ENCODE measurements around the gene SLCO4C1.

DNA sequence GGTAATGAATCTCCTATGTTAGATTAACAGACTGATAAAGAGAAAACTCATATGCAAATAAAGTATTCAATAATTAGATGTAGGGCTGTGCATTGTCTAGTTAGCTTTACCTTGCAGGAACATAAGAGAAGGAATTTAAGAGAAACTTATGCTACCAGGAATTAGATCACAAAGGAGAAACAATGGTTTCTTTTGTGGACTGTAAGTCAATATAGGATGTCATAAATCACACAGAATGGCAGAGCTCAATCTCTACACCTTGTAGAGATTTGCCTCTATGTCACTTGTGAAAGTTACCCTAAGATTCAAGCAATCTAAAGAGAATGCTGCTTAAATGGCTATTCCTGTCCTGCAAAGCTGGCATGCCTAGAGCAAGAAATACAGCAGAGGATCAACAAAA lies 26.0 kb downstream of the SLCO4C1 start:
- no peak for TF ChIP-seq CEBPB (IDR thresholded peaks at IDR 0.05)
- no peak for TF ChIP-seq EP300 (IDR thresholded peaks at IDR 0.05; ENCODE audit: borderline replicate concordance)
- no peak for TF ChIP-seq TCF12 (IDR thresholded peaks at IDR 0.05; ENCODE audit: low read depth)
